Skeletal muscle tissue (tissue), 4 donors: ENCODE data around the gene SNRPA. TPM values are rescaled to one million over a fixed set of nuclear protein-coding genes. Genes with fewer than 3 reads are reported as not detected.
"Not testable (repeated sequence)": the region's sequence is repeated elsewhere in the genome, so short reads cannot be mapped to it uniquely, and the experiment has no call there.

ENCODE experiments used
- H3K27ac ChIP-seq: one replicate; pipeline ENCODE4 v1.7.0; 2013; ENCODE audit warnings: mild to moderate bottlenecking, low read depth, low read length, inconsistent platforms
- H3K27me3 ChIP-seq, 3 donors: one replicate each; pipeline ENCODE4 v1.7.0; 2013; ENCODE audit warnings: low read length in 3 of 3; ENCODE audit not compliant: control insufficient read depth in 3 of 3, insufficient read depth in 3 of 3
- H3K36me3 ChIP-seq, 3 donors: one replicate each; pipeline ENCODE4 v1.7.0; 2013; ENCODE audit warnings: low read length in 3 of 3; ENCODE audit not compliant: control insufficient read depth in 3 of 3, insufficient read depth in 3 of 3
- H3K4me1 ChIP-seq, 3 donors: one replicate each; pipeline ENCODE4 v1.7.0; 2013; ENCODE audit warnings: low read length in 3 of 3, mild to moderate bottlenecking in 3 of 3; ENCODE audit not compliant: control insufficient read depth in 3 of 3, insufficient read depth in 3 of 3
- H3K4me3 ChIP-seq, 3 donors: one replicate each; pipeline ENCODE4 v1.7.0; 2013; ENCODE audit warnings: low read length in 3 of 3
- H3K9ac ChIP-seq, 3 donors: one replicate each; pipeline ENCODE4 v1.7.0; 2013; ENCODE audit warnings: low read length in 3 of 3, mild to moderate bottlenecking in 3 of 3, moderate library complexity in 2 of 3, low read depth in 1 of 3
- H3K9me3 ChIP-seq, 3 donors: one replicate each; pipeline ENCODE4 v1.7.0; 2013; ENCODE audit warnings: low read length in 3 of 3; ENCODE audit not compliant: control insufficient read depth in 3 of 3
- total RNA-seq: library from RNA; depleted of rRNA; stranded (reverse); fragments of >200 nt; gene quantifications from one replicate; pipeline ENCODE4 v1.2.3, GENCODE V29; 2014
- donor health status: Osteomylitis.

Gene SNRPA
- total RNA-seq, 1 donor from 2014 or later, result 7.8 TPM

DNA sequence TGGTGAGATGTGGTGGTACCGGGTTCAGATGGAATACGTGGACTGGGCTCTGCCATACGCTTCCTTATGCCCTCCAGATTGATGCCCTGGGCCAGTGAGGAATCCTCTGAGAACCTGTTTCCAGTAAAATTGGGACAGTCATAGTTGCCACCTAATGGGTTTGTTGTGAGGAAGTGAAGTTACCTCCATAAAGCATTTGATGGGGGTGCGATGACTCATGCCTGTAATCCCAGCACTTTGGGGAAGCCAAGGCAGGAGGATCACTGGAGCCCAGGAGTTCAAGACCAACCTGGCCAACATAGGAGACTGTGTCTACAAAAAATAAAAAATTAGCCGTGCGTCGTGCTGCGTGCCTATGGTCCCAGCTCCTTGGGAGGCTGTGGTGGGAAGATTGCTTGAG is 4.8 kb downstream of the SNRPA start:
- no peak overlapping the region for H3K4me3 ChIP-seq
- no peak overlapping the region for H3K9ac ChIP-seq
- no peak overlapping the region for H3K27ac ChIP-seq
- H3K36me3 ChIP-seq, result peaks cover 27 to 46% (median 33%) of the 10 kb centered on the region in 3 donors
- H3K4me1 ChIP-seq, result peaks cover 8 to 22% (median 19%) of the 10 kb centered on the region in 3 donors
- no peaks in the 10 kb centered on the region for H3K27me3 ChIP-seq
- H3K9me3 ChIP-seq, result no peaks in the 10 kb centered on the region

DNA sequence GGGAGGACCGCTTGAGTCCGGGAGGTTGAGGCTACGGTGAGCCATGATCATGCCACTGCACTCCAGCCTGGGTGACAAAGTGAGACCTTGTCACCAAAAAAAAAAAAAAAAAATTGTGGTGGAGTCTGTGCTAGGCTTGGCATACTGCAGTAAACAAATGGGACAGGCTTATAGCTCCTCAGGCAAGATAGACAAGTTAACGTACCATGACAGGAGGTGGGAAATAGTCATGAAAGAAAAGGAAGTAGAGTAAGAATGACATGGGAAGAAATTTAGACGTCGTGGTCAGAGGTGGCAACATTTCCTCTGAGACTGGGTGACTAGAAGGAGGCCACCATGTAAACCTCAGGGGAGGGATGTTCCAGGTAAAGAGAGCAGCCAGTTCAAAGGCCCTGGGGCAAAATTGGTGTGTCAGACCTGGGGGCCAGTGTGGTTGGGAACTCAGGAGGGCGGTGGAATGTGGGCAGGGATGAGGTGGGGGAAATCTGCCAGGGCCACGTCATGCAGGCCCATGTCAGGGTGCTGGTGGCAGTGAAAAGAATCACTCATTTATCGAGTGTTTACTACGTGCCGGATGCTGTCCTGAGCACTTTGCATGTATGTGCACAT is 5.6 kb downstream of the SNRPA start:
- Histone ChIP-seq H3K27ac (no peak overlapping the region), H3K36me3 (peaks cover 32 to 52% (median 37%) of the 10 kb centered on the region in 3 donors), H3K4me3 (no peak overlapping the region), H3K9me3 (no peaks in the 10 kb centered on the region), H3K27me3 (no peaks in the 10 kb centered on the region), H3K9ac (peak overlapping the region in 1 of 3 donors; percentile 1), H3K4me1 (peaks cover 8 to 20% (median 16%) of the 10 kb centered on the region in 3 donors)

DNA sequence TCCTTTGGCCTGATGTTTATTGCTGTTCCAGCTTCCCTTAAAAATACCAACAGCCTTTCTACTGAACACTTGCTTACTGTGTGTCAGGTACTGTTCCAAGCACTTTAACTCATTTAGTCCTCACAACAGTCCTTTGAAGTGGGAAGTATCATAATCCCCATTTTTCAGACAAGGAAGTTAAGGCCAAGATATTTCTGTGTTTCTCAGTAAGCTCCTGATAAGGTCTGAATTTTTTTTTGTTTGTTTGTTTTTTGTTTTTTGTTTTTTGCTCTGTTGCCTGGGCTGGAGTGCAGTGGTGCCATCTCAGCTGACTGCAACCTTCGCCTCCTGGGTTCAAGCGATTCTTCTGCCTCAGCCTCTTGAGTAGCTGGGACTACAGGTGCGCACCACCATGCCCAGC is 7.5 kb downstream of the SNRPA start:
- Histone ChIP-seq H3K4me1 (peaks cover 4 to 11% (median 7%) of the 10 kb centered on the region in 3 donors), H3K27ac (no peak overlapping the region), H3K4me3 (no peak overlapping the region), H3K9me3 (no peaks in the 10 kb centered on the region), H3K27me3 (no peaks in the 10 kb centered on the region), H3K36me3 (peaks cover 49 to 70% (median 53%) of the 10 kb centered on the region in 3 donors), H3K9ac (no peak overlapping the region)

DNA sequence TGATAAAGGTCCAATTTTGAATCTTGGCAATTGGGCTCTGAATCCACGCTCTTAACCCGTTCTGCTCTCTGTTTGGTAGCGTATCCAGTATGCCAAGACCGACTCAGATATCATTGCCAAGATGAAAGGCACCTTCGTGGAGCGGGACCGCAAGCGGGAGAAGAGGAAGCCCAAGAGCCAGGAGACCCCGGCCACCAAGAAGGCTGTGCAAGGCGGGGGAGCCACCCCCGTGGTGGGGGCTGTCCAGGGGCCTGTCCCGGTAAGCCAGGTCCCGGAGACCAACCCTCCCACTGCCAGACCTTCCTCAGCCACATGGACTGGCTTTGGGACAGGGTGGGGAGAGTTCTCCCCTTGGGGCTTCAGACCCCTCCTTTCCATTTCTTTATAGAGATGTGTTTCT is 8.3 kb downstream of the SNRPA start:
- Histone ChIP-seq H3K36me3 (peaks cover 58 to 78% (median 62%) of the 10 kb centered on the region in 3 donors), H3K4me1 (peaks cover 3 to 7% (median 5%) of the 10 kb centered on the region in 3 donors)

DNA sequence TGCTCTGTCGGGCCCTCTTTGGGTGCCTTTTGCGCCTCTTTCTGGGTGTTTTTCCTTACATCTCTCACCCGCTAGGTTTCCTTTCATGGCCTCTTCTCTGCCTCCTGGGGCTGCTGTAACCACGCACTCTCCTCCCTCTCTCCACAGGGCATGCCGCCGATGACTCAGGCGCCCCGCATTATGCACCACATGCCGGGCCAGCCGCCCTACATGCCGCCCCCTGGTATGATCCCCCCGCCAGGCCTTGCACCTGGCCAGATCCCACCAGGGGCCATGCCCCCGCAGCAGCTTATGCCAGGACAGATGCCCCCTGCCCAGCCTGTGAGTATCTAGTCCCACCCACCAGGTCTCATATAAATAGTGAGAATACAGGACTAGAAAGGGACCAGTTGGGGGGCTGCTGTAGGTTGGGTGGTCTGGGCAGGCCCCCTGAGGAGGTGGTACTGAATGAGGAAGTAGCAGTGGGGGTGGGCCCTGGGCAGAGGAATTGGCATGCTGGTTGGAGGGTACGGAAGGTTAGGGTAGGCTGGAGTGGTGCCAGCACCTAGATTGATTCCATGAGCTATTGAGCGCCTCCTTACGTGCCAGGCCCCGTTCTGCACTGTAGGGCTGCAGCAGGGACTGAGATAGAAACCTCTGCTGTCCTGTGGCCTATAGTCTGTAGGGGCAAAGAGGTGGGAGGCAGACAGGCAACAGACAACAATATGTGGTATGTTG is 11.9 kb downstream of the SNRPA start:
- Histone ChIP-seq H3K9ac (no peak overlapping the region), H3K36me3 (peaks cover 64 to 74% (median 71%) of the 10 kb centered on the region in 3 donors), H3K27me3 (no peaks in the 10 kb centered on the region), H3K4me1 (no peaks in the 10 kb centered on the region), H3K4me3 (no peak overlapping the region), H3K27ac (no peak overlapping the region), H3K9me3 (no peaks in the 10 kb centered on the region)

More for the DNA sequence above, 8.3 kb downstream of the SNRPA start:
- no peak overlapping the region for H3K9ac ChIP-seq
- no peak overlapping the region for H3K4me3 ChIP-seq
- no peaks in the 10 kb centered on the region for H3K9me3 ChIP-seq
- no peaks in the 10 kb centered on the region for H3K27me3 ChIP-seq
- no peak overlapping the region for H3K27ac ChIP-seq

DNA sequence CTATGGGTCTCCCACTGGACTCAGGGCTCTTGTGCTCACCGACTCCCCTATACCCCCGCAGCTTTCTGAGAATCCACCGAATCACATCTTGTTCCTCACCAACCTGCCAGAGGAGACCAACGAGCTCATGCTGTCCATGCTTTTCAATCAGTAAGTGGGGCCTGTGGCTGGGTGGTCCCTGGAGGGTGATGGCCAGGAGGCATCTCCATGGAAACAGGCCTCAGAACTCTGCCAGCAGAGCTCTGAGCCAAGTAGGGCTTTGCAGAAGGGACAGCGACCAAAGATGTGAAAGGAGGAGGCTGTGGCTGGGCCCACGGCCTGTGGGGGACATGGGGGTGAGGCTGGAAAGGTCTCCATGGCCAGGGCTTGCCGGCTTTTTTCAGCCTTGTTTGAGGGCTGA is 12.5 kb downstream of the SNRPA start:
- peak overlapping the region in 1 of 3 donors; percentile 8 for H3K9ac ChIP-seq
- peaks cover 61 to 69% (median 65%) of the 10 kb centered on the region in 3 donors for H3K36me3 ChIP-seq
- no peaks in the 10 kb centered on the region for H3K9me3 ChIP-seq
- no peak overlapping the region for H3K27ac ChIP-seq
- no peaks in the 10 kb centered on the region for H3K4me1 ChIP-seq
- no peak overlapping the region for H3K4me3 ChIP-seq
- no peaks in the 10 kb centered on the region for H3K27me3 ChIP-seq

DNA sequence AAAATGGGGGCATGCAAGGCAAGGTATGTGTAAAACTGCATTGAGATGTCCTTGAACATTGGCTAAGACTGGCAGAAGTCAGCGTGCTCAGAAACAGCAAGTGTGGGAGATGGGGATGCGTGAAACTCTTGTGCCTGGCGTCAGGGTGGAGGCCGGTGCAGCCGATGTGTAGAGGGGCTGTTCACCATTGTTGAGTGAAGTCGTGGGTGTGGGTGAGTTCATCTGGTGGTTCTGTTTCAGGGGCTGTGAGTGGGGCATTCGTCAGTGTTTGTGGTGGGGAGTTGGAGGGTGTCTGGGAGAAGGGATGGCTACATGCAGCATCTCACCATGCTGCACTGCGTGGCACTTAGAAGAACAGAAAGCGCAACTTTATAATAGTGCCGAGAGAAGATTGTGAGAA is 13.0 kb downstream of the SNRPA start:
- H3K36me3 ChIP-seq, result peaks cover 59 to 67% (median 64%) of the 10 kb centered on the region in 3 donors
- H3K4me1 ChIP-seq, result no peaks in the 10 kb centered on the region
- H3K27ac ChIP-seq, result no peak overlapping the region
- no peaks in the 10 kb centered on the region for H3K9me3 ChIP-seq
- no peak overlapping the region for H3K9ac ChIP-seq
- H3K27me3 ChIP-seq, result no peaks in the 10 kb centered on the region
- H3K4me3 ChIP-seq, result no peak overlapping the region

DNA sequence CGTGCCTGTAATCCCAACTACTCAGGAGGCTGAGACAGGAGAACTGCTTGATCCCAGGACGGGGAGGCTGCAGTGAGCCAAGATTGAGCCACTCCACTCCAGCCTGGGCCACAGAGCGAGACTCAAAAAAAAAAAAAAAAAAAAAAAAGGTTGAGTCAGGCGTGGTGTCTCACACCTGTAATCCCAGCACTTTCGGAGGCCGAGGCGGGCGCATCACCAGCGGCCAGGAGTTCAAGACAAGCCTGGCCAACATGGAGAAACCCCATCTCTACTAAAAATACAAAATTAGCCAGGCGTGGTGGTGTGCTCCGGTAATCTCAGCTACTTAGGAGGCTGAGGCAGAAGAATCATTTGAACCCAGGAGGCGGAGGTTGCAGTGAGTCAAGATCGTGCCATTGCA is 15.4 kb downstream of the SNRPA start:
- H3K9me3 ChIP-seq, H3K4me1 ChIP-seq, H3K27me3 ChIP-seq, H3K27ac ChIP-seq, H3K9ac ChIP-seq, H3K4me3 ChIP-seq: not testable (repeated sequence)
- peaks cover 41 to 46% (median 44%) of the 10 kb centered on the region in 3 donors for H3K36me3 ChIP-seq

DNA sequence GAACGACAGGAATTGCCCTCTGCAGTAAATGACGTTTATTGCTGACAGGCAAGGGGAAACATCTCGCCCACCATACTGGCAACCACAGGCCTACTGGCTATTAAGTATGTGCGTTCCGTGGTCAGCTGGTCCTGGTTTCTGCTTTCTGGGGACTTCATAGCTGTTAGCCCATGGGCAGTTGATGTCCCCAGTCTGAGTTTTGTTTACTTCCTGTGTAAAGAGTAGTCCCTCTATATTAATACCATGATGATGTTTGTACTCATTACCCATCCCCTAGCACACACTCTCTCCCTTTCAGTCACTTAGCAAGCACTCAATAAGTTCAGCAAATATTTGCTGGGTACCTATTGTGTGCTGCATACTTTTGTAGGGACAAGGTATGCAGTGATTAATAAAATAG is 17.9 kb downstream of the SNRPA start:
- H3K9ac ChIP-seq, result no peak overlapping the region
- H3K4me3 ChIP-seq, result no peak overlapping the region
- no peaks in the 10 kb centered on the region for H3K9me3 ChIP-seq

DNA sequence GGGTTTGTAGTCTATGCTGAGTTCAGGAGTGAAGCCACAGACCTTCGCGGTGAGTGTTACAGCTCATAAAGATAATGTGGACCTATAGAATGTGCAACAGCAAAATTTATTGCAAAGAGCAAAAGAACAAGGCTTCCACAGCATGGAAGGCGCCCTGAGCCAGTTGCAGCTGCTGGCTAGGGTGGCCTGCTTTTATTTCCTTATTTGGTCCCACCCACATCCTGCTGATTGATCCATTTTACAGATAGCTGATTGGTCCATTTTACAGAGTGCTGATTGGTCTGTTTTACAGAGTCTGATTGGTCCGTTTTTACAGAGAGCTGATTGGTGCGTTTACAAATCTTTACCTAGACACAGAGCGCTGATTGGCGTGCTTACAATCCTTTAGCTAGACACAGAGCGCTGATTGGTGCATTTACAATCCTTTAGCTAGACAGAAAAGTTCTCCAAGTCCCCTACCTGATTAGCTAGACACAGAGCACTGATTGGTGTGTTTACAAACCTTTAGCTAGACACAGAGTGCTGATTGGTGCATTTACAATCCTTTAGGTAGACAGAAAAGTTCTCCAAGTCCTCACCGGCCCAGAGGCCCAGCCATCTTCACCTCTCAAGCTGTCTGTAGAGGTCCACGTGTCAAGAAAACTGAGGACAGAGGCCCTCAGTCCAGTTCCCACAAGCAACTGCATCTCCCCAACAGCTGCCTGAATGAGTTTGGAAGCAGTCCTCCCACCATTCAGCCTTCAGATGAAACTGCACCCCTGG is 20.3 kb downstream of the SNRPA start:
- not testable (repeated sequence) for H3K4me1 ChIP-seq

More for the DNA sequence above, 17.9 kb downstream of the SNRPA start:
- peaks cover 21 to 23% (median 21%) of the 10 kb centered on the region in 3 donors for H3K36me3 ChIP-seq
- H3K4me1 ChIP-seq, result no peaks in the 10 kb centered on the region
- H3K27me3 ChIP-seq, result no peaks in the 10 kb centered on the region
- H3K27ac ChIP-seq, result no peak overlapping the region

More for the DNA sequence above, 20.3 kb downstream of the SNRPA start:
- not testable (repeated sequence) for H3K27me3 ChIP-seq, H3K9me3 ChIP-seq, H3K9ac ChIP-seq, H3K36me3 ChIP-seq, H3K4me3 ChIP-seq, H3K27ac ChIP-seq
